Aorta (tissue), 5 donors: ENCODE data around the gene PTH1R. TPM values are rescaled to one million over a fixed set of nuclear protein-coding genes. Genes with fewer than 3 reads are reported as not detected.

Experiments
- ATAC-seq: fragments of 200-7000 bp; cut with Tn5 transposase; one replicate; pipeline ENCODE4 v1.9.1; 2022; ENCODE audit warnings: moderate library complexity; ENCODE audit not compliant: low FRiP score
- DNase-seq, 2 donors: peaks; one replicate each; pipeline ENCODE4 v3.0.0-alpha.2; 2020
- H3K27ac ChIP-seq, 2 donors: one replicate each; pipeline ENCODE4 v1.5.1; 2013; ENCODE audit warnings: low read length in 2 of 2, mild to moderate bottlenecking in 2 of 2, moderate library complexity in 2 of 2, control low read depth in 1 of 2, inconsistent platforms in 1 of 2, low read depth in 1 of 2
- H3K27me3 ChIP-seq, 2 donors: one replicate each; pipeline ENCODE4 v1.6.1; 2013; ENCODE audit warnings: control low read depth in 1 of 2, low read length in 1 of 2, mild to moderate bottlenecking in 1 of 2, moderate library complexity in 1 of 2; ENCODE audit not compliant: insufficient read depth in 2 of 2, control insufficient read depth in 1 of 2
- H3K36me3 ChIP-seq, 2 donors: one replicate each; pipeline ENCODE4 v1.6.1; 2013; ENCODE audit warnings: control low read depth in 1 of 2, low read length in 1 of 2, mild to moderate bottlenecking in 1 of 2; ENCODE audit not compliant: insufficient read depth in 2 of 2, control insufficient read depth in 1 of 2
- H3K4me1 ChIP-seq, 2 donors: one replicate each; pipeline ENCODE4 v1.6.1; 2013; ENCODE audit warnings: low read length in 2 of 2, control low read depth in 1 of 2, mild to moderate bottlenecking in 1 of 2, moderate library complexity in 1 of 2; ENCODE audit not compliant: insufficient read depth in 2 of 2, control insufficient read depth in 1 of 2
- H3K4me3 ChIP-seq, 2 donors: one replicate each; pipeline ENCODE4 v1.5.1; 2013; ENCODE audit warnings: low read length in 2 of 2, control low read depth in 1 of 2, mild to moderate bottlenecking in 1 of 2
- H3K9me3 ChIP-seq: one replicate; pipeline ENCODE4 v1.6.1; 2013; ENCODE audit warnings: mild to moderate bottlenecking, low read length; ENCODE audit not compliant: control insufficient read depth
- WGBS, 2 donors: extraction: QIAGEN DNeasy Blood & Tissue Kit; methylation state at CpG; one replicate each; pipeline ENCODE4 v1.1.7; 2013; 5-methylcytosine and 5-hydroxymethylcytosine counted together
- intact Hi-C, 2 donors: fragments of 100-400 bp; cut with DNase I; formaldehyde crosslinking; loops; one replicate each; pipeline versions ENCODE4 v1.14.2 to v1.15.0; 2022
- polyA plus RNA-seq, 2 donors: library from polyadenylated mRNA; stranded (reverse); fragments of 200-250 nt; gene quantifications; one replicate each; pipeline ENCODE4 v1.2.3, GENCODE V29; 2013
- total RNA-seq, 2 donors: library from RNA; stranded (reverse); fragmentation: NEBNext Ultra II Directional; extraction: Animal tissue kit (Norgen Biotek cat#: 25700); gene quantifications; one replicate each; pipeline ENCODE4 v1.2.1, GENCODE V29; 2021
- donor health status: healthy with polysubstance abuse.
- donor health status: Bipolar disorder and iron deficiency.
- donor health status: DM: no; HTN: no; CAD: no.
- donor health status: DM: no; HTN: no; CAD: no.
- donor health status: DM: yes; HTN: yes; CAD: no.

PTH1R gene
- total and polyA plus RNA-seq, 4 donors = 6.6 to 38.6 (median 7.6) TPM

DNA sequence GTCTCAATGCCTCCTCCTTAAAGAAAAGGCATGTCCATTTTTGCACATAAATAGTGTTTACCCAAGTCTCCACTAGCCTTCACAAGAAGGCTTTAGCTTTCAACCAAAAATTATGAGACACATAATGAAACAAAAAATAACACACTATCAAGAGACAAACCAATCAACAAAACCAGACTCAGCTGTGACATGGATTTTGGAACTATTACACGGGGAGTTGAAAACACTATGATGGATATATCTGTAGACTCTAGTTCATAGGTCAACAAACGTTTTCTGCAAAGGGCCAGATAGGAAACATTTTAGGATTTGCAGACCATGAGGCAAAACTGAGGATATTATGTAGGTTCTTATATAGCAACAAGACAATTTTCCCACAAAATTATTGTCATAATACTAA lies 39.2 kb upstream of the PTH1R start:
- H3K36me3 ChIP-seq = no peaks in the 10 kb centered on the region
- ATAC-seq (no peak), DNase-seq (no peak)
- WGBS, 2 donors = 63% methylated on average over 2 of the region's 2 CpGs
- no peaks in the 10 kb centered on the region for H3K4me1 ChIP-seq
- no peaks in the 10 kb centered on the region for H3K27me3 ChIP-seq
- intact Hi-C loops = no loop called here
- no peak overlapping the region for H3K4me3 ChIP-seq
- no peak overlapping the region for H3K27ac ChIP-seq
- H3K9me3 ChIP-seq = no peaks in the 10 kb centered on the region

DNA sequence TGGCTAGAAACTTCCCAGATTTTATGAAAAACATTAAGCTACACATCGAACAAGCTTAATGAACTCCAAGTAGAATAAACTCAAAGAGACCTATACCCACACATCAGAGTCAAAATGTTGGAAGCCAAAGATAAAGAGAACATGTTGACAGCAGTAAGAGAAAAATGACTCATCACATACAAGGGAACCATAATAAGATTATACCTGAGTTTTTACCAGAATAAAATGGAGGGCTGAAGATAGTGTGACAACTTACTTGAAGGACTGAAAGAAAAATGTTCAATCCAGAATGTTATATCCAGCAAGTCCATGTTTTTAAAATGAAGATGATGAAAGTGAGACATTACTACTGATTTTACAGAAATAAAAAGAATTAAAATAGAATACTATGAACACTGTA lies 37.0 kb upstream of the PTH1R start:
- no peak overlapping the region for H3K27ac ChIP-seq
- intact Hi-C loops = no loop called here
- H3K36me3 ChIP-seq = no peaks in the 10 kb centered on the region
- no peak overlapping the region for H3K4me3 ChIP-seq
- DNase-seq (no peak), ATAC-seq (no peak)
- 96 to 97% methylated on average over 1 of the region's 1 CpG for WGBS, 2 donors
- H3K27me3 ChIP-seq = no peaks in the 10 kb centered on the region
- no peaks in the 10 kb centered on the region for H3K4me1 ChIP-seq
- no peaks in the 10 kb centered on the region for H3K9me3 ChIP-seq

DNA sequence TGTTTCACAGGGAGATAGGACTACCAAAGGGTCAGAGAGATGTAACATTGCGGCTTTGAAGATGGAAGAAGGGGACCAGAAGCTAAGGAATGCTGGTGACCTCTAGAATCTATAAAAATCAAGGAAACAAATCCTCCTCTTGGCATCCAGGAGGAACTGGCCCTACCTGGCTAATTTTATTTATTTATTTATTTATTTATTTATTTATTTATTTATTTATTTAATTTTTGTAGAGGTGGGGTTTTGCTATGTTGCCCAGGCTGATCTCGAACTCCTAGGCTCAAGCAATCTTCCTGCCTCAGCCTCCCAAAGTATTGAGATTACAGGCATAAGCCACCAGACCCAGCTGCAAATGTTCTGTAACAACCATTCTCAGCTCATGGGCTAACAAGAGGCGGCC lies 34.0 kb upstream of the PTH1R start:
- H3K36me3 ChIP-seq = no peaks in the 10 kb centered on the region
- WGBS, 2 donors = 93 to 98% methylated on average over 3 of the region's 3 CpGs

DNA sequence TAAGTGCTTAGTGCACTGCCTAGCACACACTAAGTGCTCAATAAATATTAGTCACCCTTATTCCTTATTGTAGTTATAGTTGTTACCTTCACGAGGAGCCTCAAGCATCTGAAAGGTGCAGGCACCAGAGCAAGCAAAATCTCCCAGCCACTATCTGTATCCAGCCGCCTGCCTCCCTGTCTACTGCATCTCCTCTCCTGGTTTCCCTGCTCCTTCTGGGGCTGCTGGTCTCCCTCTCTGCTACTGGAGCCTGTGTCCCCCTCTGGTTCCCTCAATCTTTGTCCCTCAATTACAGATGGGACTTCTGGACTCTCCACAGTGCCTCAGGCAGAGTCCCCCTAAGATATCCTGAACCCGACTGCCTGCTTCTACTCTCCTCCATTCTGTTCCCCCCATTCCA lies 33.1 kb upstream of the PTH1R start:
- no peaks in the 10 kb centered on the region for H3K4me1 ChIP-seq

More for the DNA sequence above, 34.0 kb upstream of the PTH1R start:
- Histone ChIP-seq H3K4me3 (no peak overlapping the region), H3K27me3 (no peaks in the 10 kb centered on the region), H3K9me3 (no peaks in the 10 kb centered on the region), H3K27ac (no peak overlapping the region), H3K4me1 (no peaks in the 10 kb centered on the region)
- intact Hi-C loops = no loop called here
- ATAC-seq = no peak
- no peak for DNase-seq

DNA sequence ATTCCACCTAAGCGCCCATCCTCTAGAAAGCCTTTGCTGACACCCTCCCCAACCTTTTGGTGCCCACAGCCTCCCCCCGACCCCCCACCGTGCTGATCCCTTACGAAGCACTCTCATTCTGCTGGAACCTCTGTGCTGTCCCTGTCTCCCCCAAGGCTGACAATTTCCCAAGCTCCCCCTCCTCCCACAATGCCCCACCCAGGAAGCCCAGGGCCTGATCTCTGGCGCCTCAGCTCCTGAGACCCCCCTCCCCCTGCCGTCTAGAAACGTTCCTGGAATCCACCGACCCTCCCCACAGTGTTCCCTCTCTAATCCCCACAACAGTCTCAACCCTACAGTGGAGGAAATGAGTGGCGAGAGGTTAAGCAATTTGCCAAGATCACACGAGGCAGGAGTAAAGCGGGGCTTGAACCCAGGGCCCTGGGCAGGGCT lies 32.6 kb upstream of the PTH1R start:
- Histone ChIP-seq H3K36me3 (no peaks in the 10 kb centered on the region), H3K27me3 (no peaks in the 10 kb centered on the region), H3K9me3 (no peaks in the 10 kb centered on the region), H3K27ac (no peak overlapping the region), H3K4me1 (no peaks in the 10 kb centered on the region), H3K4me3 (peak overlapping the region in 1 of 2 donors; percentile 49)
- no peak for DNase-seq
- 19 to 20% methylated on average over 11 of the region's 11 CpGs for WGBS, 2 donors
- intact Hi-C loops = loop anchor here in 1 of 2 donors (5.0 kb wide), 1 partner anchor 138 kb away; no protein-coding TSS in a partner anchor
- ATAC-seq = peak; percentile 2

More for the DNA sequence above, 33.1 kb upstream of the PTH1R start:
- no peaks in the 10 kb centered on the region for H3K9me3 ChIP-seq
- intact Hi-C loops = no loop called here
- no peaks in the 10 kb centered on the region for H3K36me3 ChIP-seq
- 69 to 72% methylated on average over 3 of the region's 3 CpGs for whole genome bisulfite sequencing, 2 donors
- ATAC-seq = no peak
- no peak overlapping the region for H3K27ac ChIP-seq
- no peak overlapping the region for H3K4me3 ChIP-seq
- no peaks in the 10 kb centered on the region for H3K27me3 ChIP-seq
- no peak for DNase-seq

DNA sequence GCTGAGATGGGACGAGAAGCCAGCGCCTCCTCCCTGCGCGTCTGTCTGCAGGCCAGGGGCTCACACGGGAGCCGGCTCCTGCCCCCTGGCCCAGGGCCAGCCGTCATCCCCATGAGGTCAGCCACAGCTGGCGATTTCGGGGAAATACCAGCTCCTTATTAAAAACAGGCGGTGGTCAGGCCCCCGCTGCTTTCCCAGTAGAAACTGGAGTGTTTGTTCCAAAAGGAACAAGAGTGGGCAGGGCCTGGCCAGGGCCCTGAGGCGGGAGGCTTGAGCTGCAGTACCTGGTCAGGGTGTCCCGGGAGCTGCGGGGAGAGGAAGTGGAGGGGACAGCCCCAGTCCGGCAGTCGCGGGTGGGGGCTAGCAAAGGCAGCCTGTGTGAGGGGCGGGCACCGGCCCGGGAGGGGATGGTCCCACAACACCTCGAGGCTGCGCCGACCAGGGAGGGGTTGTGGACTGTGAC lies 32.1 kb upstream of the PTH1R start:
- DNase-seq = peak in 1 of 2 donors; percentile 90
- WGBS, 2 donors = 0 to 1% methylated on average over 23 of the region's 23 CpGs

DNA sequence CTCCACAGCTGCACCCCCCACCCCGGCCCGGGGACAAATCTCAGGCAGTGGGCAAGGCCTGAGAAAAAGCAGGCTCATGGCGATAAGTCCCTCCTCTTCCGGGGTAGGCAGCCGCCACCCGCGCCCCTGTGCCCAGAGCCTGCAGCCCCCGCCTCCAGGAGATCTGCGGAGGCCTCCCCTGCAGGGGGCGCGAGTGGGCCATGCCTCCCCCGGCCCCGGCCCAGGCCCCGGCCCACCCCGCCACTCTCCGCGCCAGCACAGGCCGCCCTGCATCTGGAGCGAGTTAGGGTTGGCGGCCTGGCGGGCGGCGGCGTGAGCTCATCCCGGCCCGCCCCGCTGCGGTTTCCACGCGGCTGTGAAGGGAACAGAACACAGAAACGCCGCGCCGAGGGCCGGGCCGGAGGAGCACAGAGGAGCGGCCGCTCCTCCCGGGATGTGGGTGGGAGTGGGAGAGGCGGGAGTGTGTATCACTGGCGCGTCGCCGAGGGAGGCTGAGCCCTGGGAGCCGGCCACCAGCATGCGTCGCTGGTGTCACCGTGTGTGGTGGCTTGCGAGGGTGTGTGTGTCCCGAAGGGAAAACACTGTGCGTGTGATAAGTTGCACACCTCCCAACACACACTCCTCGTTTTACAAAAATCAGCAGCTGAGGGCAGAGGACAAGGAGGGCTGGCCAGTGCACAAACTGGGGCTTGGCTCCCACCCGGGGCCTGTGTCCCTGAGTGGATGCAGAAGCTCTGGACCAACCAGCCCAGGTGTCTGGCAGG lies 31.5 kb upstream of the PTH1R start:
- H3K27me3 ChIP-seq = no peaks in the 10 kb centered on the region
- intact Hi-C loops = loop anchor here in 1 of 2 donors (5.0 kb wide), 1 partner anchor 139 kb away; no protein-coding TSS in a partner anchor
- no peaks in the 10 kb centered on the region for H3K36me3 ChIP-seq
- peak overlapping the region; percentile 49 to 56 for H3K4me3 ChIP-seq
- peak overlapping the region in 1 of 2 donors; percentile 8 for H3K27ac ChIP-seq
- DNase-seq (peak; percentile 84 to 94), ATAC-seq (peak; percentile 89)
- 0 to 1% methylated on average over 38 to 53 of the region's 53 CpGs for WGBS, 2 donors
- H3K4me1 ChIP-seq = no peaks in the 10 kb centered on the region
- H3K9me3 ChIP-seq = no peaks in the 10 kb centered on the region

More for the DNA sequence above, 32.1 kb upstream of the PTH1R start:
- peak; percentile 82 for ATAC-seq
- intact Hi-C loops = loop anchor here in 1 of 2 donors (5.0 kb wide), 1 partner anchor 138 kb away; no protein-coding TSS in a partner anchor
- peak overlapping the region in 1 of 2 donors; percentile 8 for H3K27ac ChIP-seq
- H3K4me3 ChIP-seq = peak overlapping the region; percentile 49 to 56
- no peaks in the 10 kb centered on the region for H3K9me3 ChIP-seq
- H3K4me1 ChIP-seq = no peaks in the 10 kb centered on the region
- no peaks in the 10 kb centered on the region for H3K27me3 ChIP-seq
- no peaks in the 10 kb centered on the region for H3K36me3 ChIP-seq

DNA sequence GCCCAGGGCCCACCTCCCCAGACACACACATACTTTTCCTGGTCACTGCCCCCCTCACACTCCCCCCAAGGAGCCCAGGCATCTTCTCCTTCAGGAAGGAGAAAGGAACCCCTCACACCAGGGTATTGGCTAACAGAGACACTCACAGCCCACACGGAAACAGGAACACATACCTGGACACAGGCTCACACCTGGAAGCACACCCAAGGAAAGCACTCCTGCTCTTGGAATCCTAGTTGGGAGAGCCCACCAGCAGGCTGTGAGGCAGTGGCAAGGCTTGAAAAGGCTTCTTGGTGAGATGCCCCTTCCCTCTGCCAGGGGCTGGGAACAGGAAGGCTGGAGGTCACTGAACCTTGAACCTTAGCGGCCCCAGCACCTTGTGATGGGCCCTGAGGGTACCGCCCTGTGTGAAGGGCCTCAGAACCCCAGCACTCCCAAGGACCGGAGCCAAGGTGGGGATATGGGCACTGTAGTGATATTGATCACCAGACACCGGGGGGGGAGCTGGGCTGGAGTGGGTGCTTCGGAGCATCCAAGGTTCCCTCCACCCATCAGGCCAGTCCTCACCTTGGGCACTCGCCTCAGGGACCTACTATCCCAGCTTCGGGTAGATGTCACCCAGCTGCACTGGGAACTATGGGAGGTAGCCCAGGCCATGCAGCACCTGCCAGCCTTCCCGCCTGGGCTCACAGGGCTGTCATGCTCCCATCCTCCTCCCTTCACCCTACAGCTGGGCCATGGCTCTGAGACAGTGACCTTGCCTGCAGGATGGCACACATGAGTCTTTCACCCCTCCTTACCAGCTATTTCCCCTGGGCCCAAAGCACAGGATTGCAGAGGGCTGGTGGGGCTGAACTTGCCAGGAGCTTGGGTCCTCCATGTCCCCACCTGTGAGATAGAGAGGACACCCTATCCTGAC lies 30.6 kb upstream of the PTH1R start:
- no peak for ATAC-seq
- intact Hi-C loops = loop anchor here in 1 of 2 donors (5.0 kb wide), 1 partner anchor 140 kb away; no protein-coding TSS in a partner anchor
- H3K36me3 ChIP-seq = no peaks in the 10 kb centered on the region
- no peaks in the 10 kb centered on the region for H3K27me3 ChIP-seq
- no peak overlapping the region for H3K4me3 ChIP-seq
- WGBS, 2 donors = 94% methylated on average over 8 to 9 of the region's 9 CpGs
- DNase-seq = peak; percentile 53 to 68
- no peaks in the 10 kb centered on the region for H3K9me3 ChIP-seq
- no peaks in the 10 kb centered on the region for H3K4me1 ChIP-seq
- no peak overlapping the region for H3K27ac ChIP-seq
